AG10803 (cell line): ENCODE measurements around the gene VAC14.

Experiments
- DNase-seq: peaks from one replicate; pipeline ENCODE4 v3.0.0; 2010; ENCODE audit warnings: low read depth
- H3K4me3 ChIP-seq: 2 replicates; pipeline ENCODE4 v1.5.1; 2011; ENCODE audit warnings: mild to moderate bottlenecking, low read length, control low read depth
- CTCF ChIP-seq: conservative IDR thresholded peaks from 2 replicates; pipeline ENCODE4 v1.5.1; 2011; ENCODE audit warnings: mild to moderate bottlenecking, low read length, control low read depth, inconsistent platforms

Gene VAC14

GRCh38 chr16:70685938-70686375 is 115.0 kb downstream of the VAC14 start, which contains the start of gene MTSS2:
Gene MTSS2, minus strand, starts transcription at chr16:70686053. Its CDS starts 262 bp downstream, at chr16:70685791.
- no peak for TF ChIP-seq CTCF
- peak; percentile 89 for DNase-seq
- peak within 1 kb of the TSS; percentile 91 for H3K4me3 ChIP-seq

GRCh38 chr16:70685061-70685937 is 115.7 kb downstream of the VAC14 start:
- peak overlapping the region; percentile 91 for H3K4me3 ChIP-seq
- DNase-seq = no peak
- no peak for TF ChIP-seq CTCF

GRCh38 chr16:70684146-70685060 is 116.6 kb downstream of the VAC14 start:
- no peak for DNase-seq
- TF ChIP-seq CTCF = no peak
- peak overlapping the region; percentile 91 for H3K4me3 ChIP-seq

- peak overlapping the region; percentile 91 for H3K4me3 ChIP-seq
- DNase-seq = no peak
- TF ChIP-seq CTCF = no peak
These were observed 117.6 kb downstream of the VAC14 start for GRCh38 chr16:70683146-70683944.

- no peak for DNase-seq
- no peak for TF ChIP-seq CTCF
- peak overlapping the region; percentile 91 for H3K4me3 ChIP-seq
These were observed 118.5 kb downstream of the VAC14 start for GRCh38 chr16:70682239-70683145.
